Limb (tissue), 2 donors: ENCODE data around the gene DUOX2.

ENCODE experiments used
- DNase-seq, 2 donors: peaks; one replicate each; pipeline ENCODE4 v3.0.0-alpha.2; 2016; ENCODE audit errors: extremely low spot score in 2 of 2

The DUOX2 gene

DNA sequence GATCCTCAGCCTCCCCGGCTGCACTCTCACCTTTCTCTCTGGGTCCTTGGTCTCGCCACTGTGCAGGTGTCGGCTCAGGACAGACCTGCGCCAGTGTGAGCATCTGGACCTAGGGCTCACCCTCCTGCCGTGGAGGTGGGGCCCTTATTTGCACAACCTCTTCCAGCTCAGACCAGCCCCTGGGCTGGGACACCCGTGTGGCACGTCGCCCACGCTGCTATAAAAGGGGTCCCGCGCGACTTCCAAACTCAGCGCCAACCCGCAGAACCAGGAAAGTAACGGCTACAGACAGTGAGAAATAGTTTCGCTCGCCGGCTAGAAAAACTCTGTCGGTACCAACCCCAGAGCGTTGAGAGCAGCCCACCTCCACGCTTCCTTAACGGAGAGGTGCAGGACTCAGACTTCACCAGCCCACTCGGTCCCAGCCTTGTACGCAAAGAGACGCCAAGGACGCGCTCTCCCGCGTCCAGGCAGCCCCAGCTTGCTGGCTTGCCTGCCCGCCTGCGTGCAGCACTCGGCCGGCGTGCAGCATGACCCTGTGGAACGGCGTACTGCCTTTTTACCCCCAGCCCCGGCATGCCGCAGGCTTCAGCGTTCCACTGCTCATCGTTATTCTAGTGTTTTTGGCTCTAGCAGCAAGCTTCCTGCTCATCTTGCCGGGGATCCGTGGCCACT lies at the start of gene DUOX2, which contains the start of gene DUOXA2:
DUOX2 (minus strand) TSS at position 97 of the 675 bp plus-strand sequence. CDS start 761 bp downstream, outside the sequence.
DUOXA2 (plus strand) TSS at position 251 of the 675 bp plus-strand sequence; CDS start at position 531, 280 bp downstream.
- DNase-seq, result no peak

DNA sequence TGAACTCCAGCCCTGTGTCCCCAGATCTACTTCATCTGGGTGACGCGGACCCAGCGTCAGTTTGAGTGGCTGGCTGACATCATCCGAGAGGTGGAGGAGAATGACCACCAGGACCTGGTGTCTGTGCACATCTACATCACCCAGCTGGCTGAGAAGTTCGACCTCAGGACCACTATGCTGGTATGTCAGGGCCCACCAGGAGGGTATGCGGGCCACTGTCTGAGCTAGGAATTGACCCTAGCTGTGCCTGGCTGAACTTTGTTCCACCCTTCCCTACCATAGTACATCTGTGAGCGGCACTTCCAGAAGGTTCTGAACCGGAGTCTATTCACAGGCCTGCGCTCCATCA lies 49.5 kb upstream of the DUOX2 start:
- no peak for DNase-seq

DNA sequence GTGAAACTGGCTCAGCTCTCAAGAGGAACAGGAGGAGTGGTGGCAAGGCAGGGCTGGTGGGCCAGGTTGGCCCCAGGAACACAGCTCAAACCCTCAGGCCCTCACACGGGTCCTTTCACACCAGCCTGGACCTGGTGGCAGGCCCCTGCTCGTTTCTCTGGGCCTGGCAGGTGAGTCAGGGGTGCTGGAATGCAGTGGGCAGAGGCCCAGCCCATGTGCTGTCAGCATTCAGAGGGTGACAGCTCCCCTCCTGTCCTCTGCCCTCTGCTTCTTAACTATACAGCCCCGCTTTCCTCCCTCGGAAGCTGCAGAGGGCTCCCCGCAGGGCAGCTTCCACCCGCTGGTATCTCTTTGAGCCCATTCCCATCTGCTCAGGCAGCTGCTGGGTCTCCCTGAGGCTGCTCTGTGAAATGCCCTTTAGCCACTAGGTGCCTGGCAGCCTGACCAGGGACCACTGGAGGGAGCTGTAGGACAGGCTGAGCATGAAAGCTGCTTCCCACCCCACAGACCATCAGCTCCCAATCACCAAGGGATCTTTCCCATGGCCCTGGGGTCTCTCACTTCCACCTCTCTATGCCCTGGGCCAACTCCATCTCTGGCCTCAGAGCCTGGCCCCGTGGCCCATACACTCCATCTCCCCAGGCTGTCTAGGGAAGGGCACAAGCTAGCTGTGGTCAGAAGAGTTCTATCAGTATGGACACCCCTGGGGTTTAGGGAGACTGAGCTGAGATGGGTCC lies 49.0 kb upstream of the DUOX2 start:
- peak; percentile 58 to 82 for DNase-seq

DNA sequence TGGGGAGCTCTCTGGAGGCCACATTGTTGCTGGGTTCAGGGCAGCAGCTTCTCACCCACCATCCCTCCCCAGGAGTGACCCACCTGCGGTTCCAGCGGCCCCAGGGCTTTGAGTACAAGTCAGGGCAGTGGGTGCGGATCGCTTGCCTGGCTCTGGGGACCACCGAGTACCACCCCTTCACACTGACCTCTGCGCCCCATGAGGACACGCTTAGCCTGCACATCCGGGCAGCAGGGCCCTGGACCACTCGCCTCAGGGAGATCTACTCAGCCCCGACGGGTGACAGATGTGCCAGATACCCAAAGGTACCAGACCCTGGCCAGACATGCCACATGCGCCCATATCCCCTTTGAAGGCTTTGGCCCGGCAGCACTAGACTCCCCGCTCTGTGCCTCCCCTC lies 47.7 kb upstream of the DUOX2 start:
- DNase-seq, result no peak

DNA sequence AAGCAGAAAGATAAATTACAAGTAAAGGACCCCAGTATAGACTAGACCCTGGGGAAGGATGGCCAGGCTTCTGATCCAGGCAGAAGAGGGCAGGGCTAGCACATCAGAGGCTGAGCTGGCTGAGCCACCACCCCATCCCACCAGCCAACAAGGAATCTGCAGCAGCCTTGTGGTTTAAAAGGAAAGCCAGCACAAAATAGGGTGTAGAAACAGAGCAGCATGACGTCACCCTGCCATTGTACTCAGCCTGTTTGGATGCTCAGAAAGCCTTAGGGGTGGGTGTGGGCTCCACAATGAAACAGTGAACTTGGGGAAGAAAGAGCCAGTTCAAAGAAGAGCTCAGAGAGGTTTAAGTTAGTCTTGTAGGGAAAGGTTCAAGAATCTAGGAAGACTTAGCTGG lies 44.0 kb upstream of the DUOX2 start:
- DNase-seq, result no peak

DNA sequence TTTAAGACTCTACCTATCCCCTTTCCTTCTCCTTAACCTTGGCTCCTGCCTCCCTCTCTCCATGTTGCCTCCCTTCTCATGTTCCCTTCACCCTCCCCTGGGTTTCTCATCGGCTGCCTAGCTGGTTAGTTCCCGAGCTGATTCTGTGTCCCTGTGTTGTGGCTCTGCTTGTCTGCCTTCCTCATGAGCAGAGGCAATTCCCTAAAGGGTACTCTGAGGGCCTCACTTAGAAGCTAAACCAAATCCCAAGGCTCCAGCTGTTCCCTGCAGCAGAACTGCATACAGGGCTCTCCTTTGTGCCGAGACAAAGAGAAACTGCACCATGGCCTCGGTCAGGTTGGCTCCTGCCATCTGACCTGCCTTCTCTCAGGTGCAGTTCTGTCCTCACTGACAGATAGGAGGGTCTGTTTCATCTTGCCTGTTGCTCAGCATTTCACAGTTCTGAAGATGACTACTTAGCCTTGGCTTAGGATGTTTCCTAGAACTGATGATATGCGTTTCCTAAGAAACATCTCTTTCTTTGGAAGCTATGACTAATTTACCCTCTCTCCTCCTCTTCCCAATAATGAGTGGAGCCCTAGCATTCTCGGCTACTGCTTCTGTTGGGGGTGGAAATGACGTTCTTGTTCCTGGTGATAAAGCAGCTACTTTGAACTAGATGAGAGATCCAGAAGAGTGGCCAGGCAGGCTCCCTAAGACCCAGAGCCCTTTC lies 42.9 kb upstream of the DUOX2 start:
- no peak for DNase-seq

DNA sequence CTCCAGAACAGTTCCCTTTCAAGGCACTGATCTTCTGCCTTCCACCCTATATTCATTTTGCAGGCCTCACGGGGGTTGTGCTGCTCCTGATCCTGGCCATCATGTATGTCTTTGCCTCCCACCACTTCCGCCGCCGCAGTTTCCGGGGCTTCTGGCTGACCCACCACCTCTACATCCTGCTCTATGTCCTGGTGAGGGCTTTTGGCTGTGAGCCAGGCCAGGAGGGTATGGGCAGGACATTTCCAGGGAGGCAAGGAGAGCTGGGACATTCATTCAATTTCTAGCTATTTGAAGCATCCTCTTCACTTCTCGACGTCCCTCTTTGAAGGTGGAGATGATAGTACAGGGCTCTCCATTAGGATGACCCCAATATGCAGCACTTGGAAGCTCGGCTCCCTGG lies 41.8 kb upstream of the DUOX2 start:
- DNase-seq, result no peak

DNA sequence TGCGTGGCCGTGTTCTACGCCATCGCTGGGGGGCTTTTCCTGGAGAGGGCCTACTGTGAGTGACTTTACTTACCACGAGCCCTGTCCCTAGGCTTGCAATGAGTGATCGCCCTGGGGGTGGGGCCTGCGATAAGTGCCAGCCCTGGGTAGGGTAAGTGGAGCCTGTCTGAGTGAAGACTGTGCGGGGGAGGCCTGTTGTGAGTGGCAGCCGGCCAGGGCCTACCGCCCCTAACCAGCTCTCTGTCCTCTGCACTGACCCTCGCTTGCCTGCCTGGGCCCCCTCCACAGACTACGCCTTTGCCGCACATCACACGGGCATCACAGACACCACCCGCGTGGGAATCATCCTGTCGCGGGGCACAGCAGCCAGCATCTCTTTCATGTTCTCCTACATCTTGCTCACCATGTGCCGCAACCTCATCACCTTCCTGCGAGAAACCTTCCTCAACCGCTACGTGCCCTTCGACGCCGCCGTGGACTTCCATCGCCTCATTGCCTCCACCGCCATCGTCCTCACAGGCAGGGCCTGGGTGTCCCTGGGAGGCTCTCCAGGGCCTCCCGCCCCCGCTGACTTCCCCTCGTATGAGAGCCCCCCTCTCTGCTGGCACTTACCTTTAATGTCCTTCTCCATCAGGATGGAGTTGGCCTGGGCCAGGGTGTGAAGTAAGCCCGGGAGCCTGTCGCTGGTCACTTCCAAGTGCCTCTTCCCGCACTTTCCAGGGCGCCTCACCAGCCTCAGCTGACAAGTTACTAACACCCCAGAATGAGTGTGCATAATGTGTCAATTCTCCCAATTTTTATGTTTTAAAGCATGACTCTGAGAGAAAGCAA lies 38.2 kb upstream of the DUOX2 start:
- no peak for DNase-seq

DNA sequence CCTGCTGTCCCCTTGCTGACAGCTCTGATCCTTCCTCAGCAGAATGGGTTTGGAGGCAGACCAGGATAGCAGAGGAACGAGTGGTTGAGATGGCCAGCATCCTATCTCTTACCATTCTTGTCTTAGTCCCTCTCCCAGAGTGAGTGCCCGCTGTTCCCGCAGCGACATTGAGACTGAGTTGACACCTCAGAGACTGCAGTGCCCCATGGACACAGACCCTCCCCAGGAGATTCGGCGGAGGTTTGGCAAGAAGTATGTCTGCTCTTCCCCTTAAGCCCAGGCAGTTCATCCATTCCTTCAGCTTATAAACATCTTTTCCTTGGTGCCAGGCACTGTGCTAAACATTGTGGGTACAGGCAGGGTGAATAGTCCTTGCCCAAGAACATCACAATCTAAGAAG lies 37.0 kb upstream of the DUOX2 start:
- DNase-seq, result no peak

DNA sequence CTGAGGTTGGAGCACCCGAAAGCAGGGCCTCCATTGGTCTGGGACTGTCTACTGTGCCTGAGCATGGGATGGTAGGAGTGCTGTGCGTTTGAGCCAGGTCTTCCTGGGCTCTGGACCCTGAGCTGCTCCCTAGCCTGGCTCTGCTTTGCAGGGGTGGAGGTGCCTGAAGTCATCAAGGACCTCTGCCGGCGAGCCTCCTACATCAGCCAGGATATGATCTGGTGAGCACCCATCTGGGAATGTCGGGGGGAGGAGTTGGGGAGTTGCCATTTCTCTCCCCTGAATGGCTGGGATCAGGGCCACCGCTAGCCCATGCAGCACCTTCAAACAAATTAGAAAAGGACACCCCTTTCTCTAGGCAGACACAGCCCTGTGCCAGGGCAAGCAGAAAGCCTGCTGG lies 36.5 kb upstream of the DUOX2 start:
- no peak for DNase-seq

DNA sequence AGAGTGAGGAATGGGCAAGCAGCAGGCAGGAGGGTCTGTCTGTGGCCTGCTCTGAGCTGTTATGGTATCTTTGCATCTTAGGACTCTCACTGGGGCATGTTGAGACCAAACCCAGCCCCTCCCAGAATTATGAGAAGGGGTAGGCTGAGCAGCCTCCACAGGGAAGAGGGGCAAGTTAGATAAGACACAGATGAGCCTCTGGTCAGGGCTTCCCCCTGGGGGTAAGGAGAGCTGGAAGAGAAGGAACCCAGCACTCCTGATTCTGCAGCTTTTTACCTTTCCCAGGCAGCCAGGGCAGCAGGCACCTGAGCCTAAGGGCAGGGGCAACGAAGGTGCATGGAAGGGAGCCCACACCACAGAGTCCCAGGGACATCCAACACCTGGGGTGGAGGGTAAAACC lies 35.1 kb upstream of the DUOX2 start:
- DNase-seq, result no peak

DNA sequence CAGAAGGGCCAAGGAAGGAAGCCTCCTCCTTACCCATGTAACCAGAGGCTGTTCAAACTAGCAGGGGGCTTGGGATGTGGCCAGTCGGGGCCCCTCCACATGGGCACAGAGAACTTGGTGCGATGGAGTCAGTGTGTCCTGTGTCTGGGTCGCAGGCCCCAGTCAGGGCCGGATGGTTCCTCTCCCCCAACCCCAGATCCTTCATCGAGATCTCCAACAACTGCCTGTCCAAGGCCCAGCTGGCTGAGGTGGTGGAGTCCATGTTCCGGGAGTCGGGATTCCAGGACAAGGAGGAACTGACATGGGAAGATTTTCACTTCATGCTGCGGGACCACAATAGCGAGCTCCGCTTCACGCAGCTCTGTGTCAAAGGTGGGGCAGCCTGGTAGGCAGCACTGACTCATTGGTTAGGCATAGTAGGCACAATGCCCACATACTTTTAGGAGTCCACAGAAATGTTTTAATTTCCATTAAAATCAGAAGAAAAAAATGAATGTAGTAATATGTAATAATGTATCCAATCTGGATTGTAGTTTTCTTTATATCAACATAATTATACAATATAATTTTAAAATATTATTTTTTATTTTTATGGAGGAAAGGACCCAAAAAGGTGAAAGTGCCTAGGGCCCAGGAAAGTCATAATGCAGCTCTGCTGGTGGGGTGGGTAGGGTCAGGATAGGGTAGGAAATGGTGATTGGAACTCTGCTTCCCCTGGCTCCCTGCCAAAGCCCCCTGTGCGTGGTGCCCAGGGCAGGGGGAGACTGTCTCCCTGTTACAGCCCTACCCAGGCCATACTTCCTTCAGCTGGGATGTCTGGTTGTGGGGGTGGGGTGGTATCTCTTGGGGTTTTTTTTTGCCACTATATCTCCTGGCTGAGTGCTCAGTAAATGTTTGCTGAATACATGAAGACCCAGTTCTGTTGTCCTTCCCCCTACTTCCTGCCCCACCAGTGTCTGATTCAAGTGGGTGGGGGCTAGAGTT lies 34.4 kb upstream of the DUOX2 start:
- DNase-seq, result no peak

DNA sequence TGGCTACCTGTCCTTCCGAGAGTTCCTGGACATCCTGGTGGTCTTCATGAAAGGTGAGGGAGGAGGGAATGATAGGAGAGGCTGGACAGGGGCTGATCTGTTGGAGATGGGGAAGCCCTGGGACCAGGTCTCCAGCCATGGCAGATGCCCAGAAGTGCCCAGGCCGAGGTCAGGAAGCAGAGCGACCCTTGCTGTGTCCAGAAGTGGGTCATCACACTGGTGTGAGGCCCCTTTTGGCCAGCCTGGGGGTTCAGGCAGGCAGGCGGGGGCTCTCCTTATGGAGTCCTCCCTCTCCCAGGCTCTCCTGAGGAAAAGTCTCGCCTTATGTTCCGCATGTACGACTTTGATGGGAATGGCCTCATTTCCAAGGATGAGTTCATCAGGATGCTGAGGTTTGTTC lies 33.6 kb upstream of the DUOX2 start:
- DNase-seq, result no peak

DNA sequence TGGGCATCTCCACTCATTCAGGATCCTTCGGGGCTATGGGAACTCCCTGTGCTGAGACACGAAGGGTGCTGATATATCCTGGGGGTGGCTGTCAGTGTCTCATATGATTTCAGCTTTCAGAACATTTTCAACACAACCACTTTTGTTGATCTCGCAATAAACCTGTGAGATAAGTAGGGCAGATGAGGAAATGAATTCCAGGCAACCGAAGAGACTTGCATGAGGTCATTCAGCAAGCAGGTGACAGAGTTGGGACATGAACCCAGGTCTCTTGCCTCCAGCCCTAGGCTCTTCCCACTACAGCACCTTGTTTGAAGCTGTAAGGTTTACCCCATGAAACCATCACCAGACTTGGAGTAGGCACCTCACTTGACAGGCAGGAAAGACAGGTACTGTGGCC lies 32.4 kb upstream of the DUOX2 start:
- no peak for DNase-seq

DNA sequence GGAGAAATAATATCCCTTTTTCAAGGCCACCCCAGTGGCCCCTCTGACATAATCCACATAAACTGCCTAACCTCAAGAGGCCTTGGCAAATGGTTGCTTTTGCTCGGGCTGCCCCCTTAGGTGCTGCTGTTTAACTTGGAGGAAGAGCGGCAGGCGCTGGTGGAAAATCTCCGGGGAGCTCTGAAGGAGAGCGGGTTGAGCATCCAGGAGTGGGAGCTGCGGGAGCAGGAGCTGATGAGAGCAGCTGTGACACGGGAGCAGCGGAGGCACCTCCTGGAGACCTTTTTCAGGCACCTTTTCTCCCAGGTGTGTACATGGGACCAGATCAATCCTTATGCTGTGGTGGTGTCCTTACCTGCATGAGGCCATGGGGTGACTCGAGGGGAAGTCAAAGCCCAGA lies 30.8 kb upstream of the DUOX2 start:
- no peak for DNase-seq

DNA sequence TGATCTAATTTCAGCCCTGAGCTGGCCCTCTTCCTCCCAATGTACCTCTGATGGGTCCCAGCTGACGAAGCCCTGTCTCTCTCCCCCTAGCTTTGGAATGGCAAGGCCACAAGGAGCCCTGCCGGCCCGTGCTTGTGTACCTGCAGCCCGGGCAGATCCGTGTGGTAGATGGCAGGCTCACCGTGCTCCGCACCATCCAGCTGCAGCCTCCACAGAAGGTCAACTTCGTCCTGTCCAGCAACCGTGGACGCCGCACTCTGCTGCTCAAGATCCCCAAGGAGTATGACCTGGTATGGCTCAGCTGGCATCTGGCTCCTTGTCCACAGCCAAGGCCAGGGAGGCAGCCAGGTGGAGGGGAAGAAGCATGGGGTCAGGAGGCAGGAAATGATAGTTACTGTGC lies 30.0 kb upstream of the DUOX2 start:
- no peak for DNase-seq

DNA sequence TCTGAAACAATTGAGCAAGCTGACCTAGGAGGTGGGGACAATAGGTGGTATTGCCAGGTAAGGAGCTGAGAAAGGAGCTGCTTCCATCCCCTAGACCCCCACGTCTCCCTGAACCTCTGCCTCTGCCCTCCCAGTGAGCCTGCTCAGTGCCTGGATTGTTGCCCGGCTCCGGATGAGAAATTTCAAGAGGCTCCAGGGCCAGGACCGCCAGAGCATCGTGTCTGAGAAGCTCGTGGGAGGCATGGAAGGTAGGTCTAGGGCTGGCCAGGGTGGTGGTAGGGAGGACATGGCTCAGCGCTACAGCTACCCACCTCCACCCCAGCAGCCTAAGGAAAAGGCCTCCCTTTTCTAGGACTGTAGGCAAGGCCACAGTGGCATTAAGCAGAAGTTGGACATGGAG lies 29.1 kb upstream of the DUOX2 start:
- no peak for DNase-seq

DNA sequence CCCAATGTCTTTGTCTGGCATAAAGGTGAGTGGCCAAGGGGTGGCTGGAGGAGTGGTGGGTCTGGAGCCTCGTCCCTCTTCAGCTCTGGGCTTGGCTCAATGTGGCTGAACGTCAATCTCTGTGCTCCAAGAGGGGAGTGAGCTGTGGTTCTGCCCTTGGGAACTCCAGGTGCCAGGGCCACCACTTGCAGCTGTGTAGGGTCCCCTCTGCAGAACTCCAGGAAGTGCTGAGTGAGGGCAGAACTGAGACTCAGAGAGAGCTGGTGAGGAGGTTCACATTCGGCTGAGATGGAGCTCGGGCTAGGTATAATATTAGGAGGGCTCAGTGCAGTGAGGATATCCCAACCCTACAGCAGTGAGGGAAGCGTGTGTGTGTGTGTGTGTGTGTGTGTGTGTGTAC lies 27.4 kb upstream of the DUOX2 start:
- no peak for DNase-seq

DNA sequence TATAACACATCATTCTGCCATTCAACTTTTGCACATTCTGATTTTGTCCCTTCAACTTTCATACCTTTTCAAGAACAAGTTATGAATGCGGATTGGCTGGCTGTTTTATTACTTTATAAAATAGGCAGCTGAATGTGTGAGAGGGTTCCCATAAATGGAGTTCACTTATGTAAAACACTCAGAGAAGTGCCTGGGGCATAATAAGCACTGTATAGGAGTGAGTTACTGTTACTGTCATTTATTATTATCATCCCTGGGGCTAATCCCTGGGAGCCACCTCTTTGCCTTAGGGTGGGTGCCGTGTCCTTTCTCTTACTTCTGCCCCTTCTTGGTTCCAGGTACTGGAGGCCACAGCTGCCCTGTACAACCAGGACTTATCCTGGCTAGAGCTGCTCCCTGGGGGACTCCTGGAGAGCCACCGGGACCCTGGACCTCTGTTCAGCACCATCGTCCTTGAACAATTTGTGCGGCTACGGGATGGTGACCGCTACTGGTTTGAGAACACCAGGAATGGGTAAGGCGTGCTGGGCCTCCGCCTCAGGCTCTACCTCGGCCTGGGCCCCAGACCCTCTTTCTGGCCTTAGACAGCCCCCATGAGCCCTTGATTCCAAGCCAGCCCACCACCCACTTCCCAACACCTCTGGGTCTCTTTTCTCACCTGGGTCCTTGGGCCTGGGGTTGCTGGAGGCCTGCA lies 26.7 kb upstream of the DUOX2 start:
- DNase-seq, result no peak

DNA sequence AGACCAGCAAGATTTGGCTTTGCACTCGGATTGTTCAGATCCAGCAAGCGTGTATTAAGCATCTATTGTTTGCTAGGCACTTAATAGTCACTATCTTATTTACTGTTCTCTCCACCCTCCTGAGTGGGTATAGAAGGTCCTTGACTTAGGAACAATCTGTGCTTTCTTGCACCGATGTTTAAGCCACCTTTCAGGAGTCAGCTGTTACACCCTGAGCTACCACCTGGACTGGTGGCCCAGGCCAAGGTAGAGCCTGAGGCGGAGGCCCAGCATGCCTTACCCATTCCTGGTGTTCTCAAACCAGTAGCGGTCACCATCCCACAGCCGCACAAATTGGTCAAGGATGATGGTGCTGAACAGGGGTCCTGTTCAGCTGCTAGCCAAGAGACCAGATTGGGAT lies 25.8 kb upstream of the DUOX2 start:
- no peak for DNase-seq
